MM.1S (cell line): ENCODE data around the gene CCS.

Experiments used
- DNase-seq: peaks from one replicate; pipeline ENCODE4 v3.0.0-alpha.2; 2015
- H2AFZ ChIP-seq: fragments of 300-600 bp; sonication (generic); 2 replicates; pipeline ENCODE4 v1.6.0; 2016; ENCODE audit warnings: antibody characterized with exemption, low read length
- H3F3A ChIP-seq: fragments of 300-600 bp; sonication (generic); 2 replicates; pipeline ENCODE4 v1.6.1; 2016; ENCODE audit warnings: mild to moderate bottlenecking, antibody characterized with exemption, low read length, moderate library complexity, mixed read lengths; ENCODE audit not compliant: insufficient read depth
- H3K27ac ChIP-seq: fragments of 300-600 bp; sonication (generic); 2 replicates; pipeline ENCODE4 v1.5.1; 2016; ENCODE audit warnings: mild to moderate bottlenecking, low read length
- H3K27me3 ChIP-seq: fragments of 300-600 bp; sonication (generic); replicated peaks from 2 replicates; pipeline ENCODE4 v1.6.0; 2016; ENCODE audit warnings: low read length; ENCODE audit not compliant: insufficient read depth
- H3K36me3 ChIP-seq: fragments of 300-600 bp; sonication (generic); replicated peaks from 2 replicates; pipeline ENCODE4 v1.6.1; 2016; ENCODE audit warnings: mild to moderate bottlenecking, low read length, mixed read lengths; ENCODE audit not compliant: insufficient read depth
- H3K4me1 ChIP-seq: fragments of 300-600 bp; sonication (generic); 2 replicates; pipeline ENCODE4 v1.6.1; 2016; ENCODE audit warnings: low read length, mixed read lengths
- H3K4me2 ChIP-seq: fragments of 300-600 bp; sonication (generic); 2 replicates; pipeline ENCODE4 v1.6.0; 2016; ENCODE audit warnings: low read depth, low read length
- H3K4me3 ChIP-seq: fragments of 300-600 bp; sonication (generic); 2 replicates; pipeline ENCODE4 v1.5.1; 2016; ENCODE audit warnings: low read length, mixed read lengths
- H3K79me2 ChIP-seq: fragments of 300-600 bp; sonication (generic); 2 replicates; pipeline ENCODE4 v1.6.1; 2016; ENCODE audit warnings: mixed run types, low read length, mixed read lengths
- H3K9ac ChIP-seq: fragments of 300-600 bp; sonication (generic); 2 replicates; pipeline ENCODE4 v1.6.1; 2016; ENCODE audit warnings: low read length, mixed read lengths
- H3K9me2 ChIP-seq: fragments of 300-600 bp; sonication (generic); replicated peaks from 2 replicates; pipeline ENCODE4 v1.6.1; 2016; ENCODE audit warnings: mild to moderate bottlenecking, low read length, mixed read lengths; ENCODE audit not compliant: insufficient read depth
- H3K9me3 ChIP-seq: fragments of 300-600 bp; sonication (generic); replicated peaks from 2 replicates; pipeline ENCODE4 v1.6.1; 2016; ENCODE audit warnings: mild to moderate bottlenecking, low read length, mixed read lengths; ENCODE audit not compliant: insufficient read depth
- H4K20me1 ChIP-seq: fragments of 300-600 bp; sonication (generic); 2 replicates; pipeline ENCODE4 v1.6.1; 2016; ENCODE audit warnings: mild to moderate bottlenecking, low read length, moderate library complexity, mixed read lengths; ENCODE audit not compliant: insufficient read depth
- CTCF ChIP-seq: fragments of 300-600 bp; sonication (generic); IDR thresholded peaks from 2 replicates; pipeline ENCODE4 v1.5.1; 2016; ENCODE audit warnings: antibody characterized with exemption, low read length, mixed read lengths
- EZH2 ChIP-seq: fragments of 300-600 bp; sonication (generic); optimal IDR thresholded peaks from 2 replicates; pipeline ENCODE3; 2017; ENCODE audit warnings: low read depth, mild to moderate bottlenecking, antibody characterized with exemption, low read length, mixed read lengths
- EZH2phosphoT487 ChIP-seq: fragments of 300-600 bp; sonication (generic); IDR thresholded peaks from 2 replicates; pipeline ENCODE4 v1.6.1; 2018; ENCODE audit warnings: antibody characterized with exemption, low read length

The CCS gene

DNA sequence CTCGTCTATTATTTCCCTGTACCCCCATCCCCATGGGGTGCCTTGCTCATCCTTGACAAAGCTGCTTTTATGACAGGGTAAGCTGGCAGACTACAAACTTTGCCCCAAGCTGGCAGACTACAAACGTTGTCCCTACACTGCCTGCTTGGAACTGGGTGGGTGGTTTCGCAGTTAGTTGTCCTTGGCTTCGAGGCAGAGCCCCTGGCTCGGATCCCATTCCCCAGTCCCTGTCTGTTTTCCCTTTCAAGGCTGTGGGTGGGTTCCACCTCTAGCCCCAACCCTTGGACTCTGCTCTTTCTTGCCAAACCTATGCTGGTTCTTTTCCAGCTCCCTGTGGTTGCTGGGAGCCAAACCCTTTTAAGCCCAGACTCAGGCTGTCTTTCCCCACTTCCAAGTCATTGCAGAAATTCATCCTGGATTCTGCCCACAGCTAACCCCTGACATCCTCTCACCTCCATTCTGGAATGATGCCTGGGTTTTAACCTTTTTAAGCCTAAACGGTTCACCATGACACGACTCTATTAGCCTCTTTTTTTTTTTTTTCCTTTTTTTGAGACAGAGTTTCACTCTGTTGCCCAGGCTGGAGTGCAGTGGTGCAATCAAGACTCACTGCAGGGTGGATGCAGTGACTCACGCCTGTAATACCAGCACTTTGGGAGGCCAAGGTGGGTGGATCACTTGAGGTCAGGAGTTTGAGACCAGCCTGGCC is 14.3 kb downstream of the CCS start:
- Histone ChIP-seq H2AFZ (no peak overlapping the region), H3F3A (no peaks in the 10 kb centered on the region), H3K9me3 (no peaks in the 10 kb centered on the region), H4K20me1 (no peaks in the 10 kb centered on the region), H3K9me2 (no peaks in the 10 kb centered on the region), H3K27ac (no peak overlapping the region), H3K36me3 (no peaks in the 10 kb centered on the region), H3K4me1 (no peaks in the 10 kb centered on the region), H3K4me2 (no peak overlapping the region), H3K27me3 (no peaks in the 10 kb centered on the region), H3K9ac (no peak overlapping the region), H3K4me3 (no peak overlapping the region), H3K79me2 (no peaks in the 10 kb centered on the region)
- TF ChIP-seq CTCF = no peak
- TF ChIP-seq EZH2 = no peak
- TF ChIP-seq EZH2phosphoT487 = no peak
- no peak for DNase-seq

GRCh38 chr11:66609721-66610617 is 17.0 kb downstream of the CCS start:
- no peak overlapping the region for H3K27ac ChIP-seq
- no peak overlapping the region for H2AFZ ChIP-seq

GRCh38 chr11:66612458-66612857 is 19.5 kb downstream of the CCS start:
- Histone ChIP-seq H3K4me3 (no peak overlapping the region), H3K4me2 (no peak overlapping the region), H4K20me1 (peaks cover 6% of the 10 kb centered on the region), H3K9me2 (no peaks in the 10 kb centered on the region), H3K36me3 (0 out of 2 replicates have a peak, but pooled peaks cover under 1% of the 10 kb centered on the region), H3K27me3 (no peaks in the 10 kb centered on the region), H3K4me1 (no peaks in the 10 kb centered on the region), H3K9ac (no peak overlapping the region), H3K27ac (no peak overlapping the region), H2AFZ (no peak overlapping the region), H3K79me2 (peaks cover 22% of the 10 kb centered on the region), H3F3A (peaks cover 2% of the 10 kb centered on the region), H3K9me3 (no peaks in the 10 kb centered on the region)
- no peak for DNase-seq
- no peak for TF ChIP-seq EZH2phosphoT487
- no peak for TF ChIP-seq EZH2
- TF ChIP-seq CTCF = no peak

More at GRCh38 chr11:66609721-66610617, 17.0 kb downstream of the CCS start:
- Histone ChIP-seq H3K4me3 (no peak overlapping the region), H3K4me1 (no peaks in the 10 kb centered on the region), H3K36me3 (no peaks in the 10 kb centered on the region), H3K79me2 (no peaks in the 10 kb centered on the region), H3K9ac (no peak overlapping the region), H3F3A (no peaks in the 10 kb centered on the region), H3K9me3 (no peaks in the 10 kb centered on the region), H3K9me2 (no peaks in the 10 kb centered on the region), H3K27me3 (no peaks in the 10 kb centered on the region), H4K20me1 (no peaks in the 10 kb centered on the region), H3K4me2 (no peak overlapping the region)
- no peak for DNase-seq
- no peak for TF ChIP-seq EZH2phosphoT487
- no peak for TF ChIP-seq CTCF
- no peak for TF ChIP-seq EZH2
